Stimulated activated naive CD4-positive, alpha-beta T cell treated with Interleukin-2 at 50 U/mL for 16 hours (primary cell): Measurements from ENCODE around the gene PATJ.
"Not testable (repeated sequence)": the region's sequence is repeated elsewhere in the genome, so short reads cannot be mapped to it uniquely, and the experiment has no call there.

Experiments used
- DNase-seq: peaks from one replicate; lab custom pipeline; 2025; lab: John Stamatoyannopoulos, UW

PATJ gene

DNA sequence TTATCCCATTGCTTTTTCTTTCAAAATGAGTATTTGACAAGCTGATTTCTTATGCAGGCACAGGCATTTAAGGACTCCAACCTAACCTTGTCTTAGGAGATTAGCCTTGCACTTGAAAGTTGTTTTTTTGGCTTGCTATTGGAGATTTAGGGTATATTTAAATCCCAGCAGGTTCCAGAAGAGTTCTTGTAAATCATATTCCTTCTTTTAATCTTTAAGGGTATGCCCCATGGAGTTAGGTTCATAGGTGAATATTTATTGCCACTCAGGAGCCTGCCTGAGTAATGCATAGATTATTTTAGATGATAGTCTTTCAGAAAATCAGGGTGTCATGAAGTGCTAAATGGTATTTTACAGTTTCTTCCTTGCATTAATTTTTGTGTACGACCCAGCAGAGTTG lies 146.5 kb downstream of the PATJ start:
- no peak for DNase-seq

DNA sequence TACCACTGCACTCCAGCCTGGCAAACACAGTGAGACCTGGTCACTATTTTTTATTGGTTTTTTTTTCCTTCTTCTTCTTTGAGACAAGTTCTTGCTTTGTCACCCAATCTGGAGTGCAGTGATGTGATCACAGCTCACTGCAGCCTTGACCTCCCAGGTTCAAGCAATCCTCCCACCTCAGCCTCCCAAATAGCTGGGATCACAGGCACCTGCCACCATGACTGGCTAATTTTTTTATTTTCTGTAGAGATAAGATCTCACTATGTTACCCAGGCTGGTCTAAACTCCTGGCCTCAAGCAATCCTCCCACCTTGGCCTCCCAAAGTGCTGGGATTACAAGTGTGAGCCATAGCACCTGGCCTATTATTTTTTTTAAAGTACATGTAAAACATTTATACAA lies 148.2 kb downstream of the PATJ start:
- DNase-seq: not testable (repeated sequence)

DNA sequence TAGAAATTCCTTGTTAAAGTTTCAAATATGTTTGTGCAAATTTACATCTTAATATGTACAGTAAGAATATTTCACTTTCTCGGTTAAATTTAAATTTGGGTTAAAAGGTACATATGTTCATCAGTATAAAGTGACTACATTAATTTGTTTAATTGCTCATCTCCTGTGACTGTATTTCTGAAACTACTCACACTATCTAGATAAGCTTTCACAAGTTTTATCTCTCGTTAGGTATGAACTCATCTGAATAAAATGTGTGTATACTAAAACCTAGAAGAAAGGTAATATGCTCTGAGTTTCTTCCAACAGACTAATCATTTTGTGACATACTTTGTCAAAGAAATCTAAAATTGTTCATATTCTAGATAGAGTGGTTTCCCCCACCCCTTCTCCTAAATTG lies 150.7 kb downstream of the PATJ start:
- no peak for DNase-seq

DNA sequence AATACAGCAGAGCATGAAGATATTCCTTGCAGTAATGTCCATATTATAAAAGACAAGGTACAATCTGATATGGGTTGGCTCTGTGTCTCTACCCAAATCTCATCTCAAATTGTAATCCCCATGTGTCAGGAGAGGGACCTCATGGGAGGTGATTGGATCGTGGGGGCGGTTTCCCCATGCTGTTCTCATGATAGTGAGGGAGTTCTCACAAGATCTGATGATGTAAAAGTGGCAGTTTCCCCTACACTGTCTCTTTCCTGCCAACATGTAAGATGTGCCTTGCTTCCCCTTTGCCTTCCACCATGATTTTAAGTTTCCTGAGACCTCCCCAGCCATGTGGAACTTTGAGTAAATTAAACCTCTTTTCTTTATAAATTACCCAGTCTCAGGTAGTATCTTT lies 152.0 kb downstream of the PATJ start:
- not testable (repeated sequence) for DNase-seq

DNA sequence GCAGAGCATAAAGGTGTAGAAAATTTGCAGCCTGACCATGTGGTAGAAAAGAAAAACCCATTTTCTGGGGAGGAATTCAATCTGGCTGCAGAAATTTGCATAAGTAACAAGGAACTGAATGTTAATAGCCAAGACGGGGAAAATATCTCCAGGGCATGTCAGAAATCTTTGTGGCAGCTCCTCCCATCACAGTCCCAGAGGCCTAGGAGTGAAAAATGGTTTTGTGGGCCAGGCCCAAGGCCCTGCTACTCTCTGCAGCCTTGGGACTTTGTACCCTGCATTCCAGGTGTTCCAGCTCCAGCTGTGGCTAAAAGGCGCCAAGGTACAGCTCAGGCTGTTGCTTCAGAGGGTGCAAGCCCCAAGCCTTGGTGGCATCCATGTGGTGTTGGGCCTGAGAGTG lies 152.9 kb downstream of the PATJ start:
- DNase-seq: no peak

DNA sequence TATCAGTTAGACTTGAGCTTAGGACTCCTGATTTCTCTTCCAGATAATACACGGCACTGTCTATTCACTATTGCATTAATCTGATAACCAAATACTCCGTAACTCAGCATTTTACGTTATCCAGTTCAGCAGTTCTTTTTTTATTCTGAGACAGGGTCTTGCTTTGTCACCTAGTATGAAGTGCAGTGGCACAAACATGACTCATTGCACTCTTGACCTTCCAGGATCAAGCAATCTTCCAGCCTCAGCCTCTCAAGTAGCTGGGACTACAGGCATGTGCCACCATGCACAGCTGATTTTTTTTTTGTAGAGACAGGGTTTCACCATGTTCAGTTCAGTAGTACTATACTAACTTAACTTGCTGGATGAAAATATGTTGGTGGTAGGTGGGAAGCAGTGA lies 156.4 kb downstream of the PATJ start:
- DNase-seq: no peak

DNA sequence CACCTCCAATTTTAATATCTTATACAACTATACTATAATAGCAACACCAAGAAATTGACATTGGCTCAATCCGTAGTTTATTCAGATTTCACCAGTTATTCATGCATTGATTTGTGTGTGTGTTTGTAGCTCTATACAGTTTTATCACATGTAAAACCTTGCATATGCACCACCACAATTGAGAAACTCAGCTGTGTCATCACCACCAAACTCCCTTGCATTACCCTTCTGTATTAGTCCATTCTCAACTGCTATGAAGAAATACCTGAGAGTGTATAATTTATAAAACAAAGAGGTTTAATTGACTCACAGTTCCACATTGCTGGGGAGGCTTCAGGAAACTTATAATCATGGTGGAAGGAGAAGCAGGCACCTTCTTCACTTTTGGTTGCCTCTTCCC lies 162.1 kb downstream of the PATJ start:
- DNase-seq: no peak

DNA sequence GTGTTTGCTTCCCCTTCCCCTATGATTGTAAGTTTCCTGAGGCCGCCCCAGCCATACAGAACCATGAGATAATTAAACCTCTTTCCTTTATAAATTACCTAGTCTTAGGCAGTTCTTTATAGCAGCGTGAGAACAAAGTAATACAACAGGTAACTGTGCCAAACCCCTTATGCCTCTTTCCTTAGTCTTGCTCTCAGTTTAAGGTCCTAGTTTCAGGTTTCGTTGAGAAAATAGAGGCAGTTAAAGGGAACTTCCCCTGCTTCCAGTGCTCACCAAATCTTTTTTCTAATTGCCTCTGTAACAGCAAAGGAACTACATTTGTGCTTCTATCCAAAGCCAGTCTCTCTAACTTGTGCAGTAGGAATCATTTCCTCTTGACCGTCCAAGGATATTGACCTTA lies 164.8 kb downstream of the PATJ start:
- DNase-seq: no peak

DNA sequence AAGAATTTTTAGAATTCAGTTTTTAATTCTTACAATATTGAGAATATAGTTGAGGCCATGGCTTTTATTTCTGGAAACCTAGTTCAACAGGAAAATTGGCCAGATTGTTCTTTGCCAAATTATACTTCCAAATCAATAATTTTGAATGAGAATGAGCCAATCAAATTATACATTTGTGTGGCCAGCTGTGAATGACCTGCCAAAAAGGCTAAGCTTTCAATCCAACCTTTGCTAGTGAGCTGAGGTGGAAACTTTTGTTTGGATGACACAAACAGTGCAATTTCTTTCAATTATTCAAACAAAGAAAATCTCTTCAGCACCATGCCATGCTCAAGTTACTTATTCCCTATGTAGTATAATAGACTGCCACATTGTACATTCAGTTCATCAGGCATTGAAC lies 167.8 kb downstream of the PATJ start:
- no peak for DNase-seq

DNA sequence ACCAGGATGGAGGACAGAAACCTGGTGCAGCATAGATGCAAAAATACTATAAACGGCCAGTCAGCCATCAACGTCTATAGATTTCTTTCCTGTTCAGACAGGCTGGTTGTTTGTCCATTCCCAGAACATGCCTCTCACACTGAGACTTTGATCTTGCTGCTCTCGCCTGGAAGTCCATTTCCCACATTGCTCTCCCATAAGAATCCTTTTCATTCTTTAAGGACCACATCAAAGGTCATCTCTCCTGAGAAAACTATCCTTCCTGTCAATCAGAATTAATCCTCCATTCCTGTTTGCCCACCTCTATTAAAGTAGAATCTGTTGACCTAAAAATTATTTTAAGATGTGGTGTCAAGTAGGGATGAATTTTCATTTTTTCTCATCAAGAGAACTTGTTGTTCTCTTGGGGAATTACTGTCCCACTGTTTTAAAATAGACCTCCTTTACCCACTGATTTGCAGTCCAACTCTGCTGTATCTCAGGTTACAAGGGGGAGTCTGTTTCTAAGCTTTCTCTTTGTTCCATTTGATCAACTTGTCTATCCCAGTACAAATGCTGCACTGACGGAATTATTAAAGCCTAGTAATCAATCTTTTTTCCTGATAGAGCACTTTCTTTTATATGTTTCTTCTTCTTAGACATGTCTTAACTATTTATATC lies 172.7 kb downstream of the PATJ start:
- DNase-seq: no peak

DNA sequence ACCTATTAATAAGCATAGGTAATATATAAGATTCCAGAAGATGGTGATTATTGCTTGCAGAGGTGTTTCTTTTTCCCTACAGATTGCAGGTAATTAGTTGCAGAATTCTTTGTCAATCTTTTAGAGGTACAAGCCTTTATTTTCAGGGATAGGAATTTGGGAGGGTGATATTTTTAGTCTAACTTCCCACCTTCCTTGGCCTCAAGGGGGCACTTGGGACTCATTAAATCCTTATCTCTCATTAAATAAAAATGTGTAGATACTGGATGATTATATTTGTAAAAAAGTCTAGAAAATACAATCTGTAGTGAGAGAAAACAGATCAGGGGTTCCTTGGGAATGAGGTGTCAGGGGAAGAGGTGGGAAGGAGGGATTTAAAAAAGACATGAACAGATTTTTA lies 179.2 kb downstream of the PATJ start:
- no peak for DNase-seq

DNA sequence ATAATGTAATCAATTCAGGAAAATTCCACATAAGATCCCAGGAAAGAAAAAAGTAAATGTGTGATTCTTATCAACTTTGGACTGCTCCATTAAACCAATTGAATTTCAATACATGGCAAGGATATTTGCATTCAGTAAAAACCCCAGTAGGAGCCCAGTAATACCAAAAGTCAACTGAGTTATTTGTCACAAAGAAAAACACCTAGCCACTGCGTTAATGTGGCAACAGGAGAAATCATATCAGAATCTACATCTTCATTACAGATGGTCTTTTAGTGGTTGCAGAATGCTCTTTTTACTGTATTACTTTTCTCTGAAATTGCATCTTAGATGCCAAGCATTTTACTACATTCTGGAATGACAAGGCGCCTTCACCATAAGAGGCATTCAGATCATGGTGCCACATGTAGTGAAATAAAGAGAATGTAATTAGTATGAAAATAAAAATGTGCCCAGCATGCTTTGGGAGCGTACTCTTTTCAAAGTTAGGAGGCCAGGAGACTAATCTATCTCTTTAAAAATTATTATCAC lies 180.7 kb downstream of the PATJ start:
- DNase-seq: no peak

DNA sequence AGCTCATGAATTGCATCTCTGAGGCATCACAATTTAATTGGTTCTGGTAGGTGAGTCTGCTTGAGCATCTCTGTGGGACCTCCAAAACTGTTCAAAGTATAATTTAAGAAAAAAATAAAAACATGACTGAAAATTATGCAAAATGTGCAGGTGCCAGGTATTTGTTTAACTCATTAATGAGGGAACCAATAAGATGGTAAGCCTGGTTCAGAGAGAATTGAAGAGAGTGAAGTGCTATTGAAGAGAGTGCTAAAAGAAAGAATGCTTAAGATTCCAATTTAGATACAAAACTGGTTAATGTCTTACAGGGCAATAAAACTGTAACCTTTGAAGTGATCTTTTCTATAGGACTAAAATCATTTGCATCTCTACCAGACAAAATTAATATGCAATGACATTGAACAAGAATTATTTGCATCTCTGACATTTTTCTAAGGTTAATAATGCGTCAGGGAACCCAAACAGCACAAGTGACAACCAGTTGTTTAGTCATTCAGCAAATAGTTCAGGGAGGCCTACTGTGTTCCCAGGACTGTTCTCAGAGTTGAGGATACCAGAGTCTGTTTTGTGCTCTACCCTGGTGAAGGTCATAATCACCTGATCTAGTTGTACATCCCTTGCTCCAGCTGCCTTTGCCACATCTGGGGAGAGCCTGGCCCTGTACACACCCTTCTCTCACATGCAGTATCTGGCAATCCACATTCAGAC lies 183.5 kb downstream of the PATJ start:
- DNase-seq: no peak

DNA sequence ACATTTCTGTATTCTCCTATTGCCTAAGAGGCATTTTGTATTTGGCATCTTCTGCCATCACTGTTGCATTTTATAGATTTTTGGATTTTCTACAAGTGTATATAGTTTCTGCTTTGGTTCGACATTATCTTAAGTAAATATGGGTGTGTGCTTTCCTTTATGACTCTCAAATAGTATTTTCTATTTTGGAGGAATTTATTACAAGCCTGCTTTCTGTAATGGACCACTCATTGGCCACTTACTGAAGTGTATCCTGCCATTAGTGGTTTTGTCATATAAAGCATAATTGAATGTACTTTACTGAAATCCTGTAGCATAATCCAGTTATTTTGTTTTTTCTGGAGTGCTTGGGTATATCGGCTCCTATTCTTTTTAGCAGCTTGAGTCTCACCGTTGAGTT lies 184.3 kb downstream of the PATJ start:
- DNase-seq: no peak

DNA sequence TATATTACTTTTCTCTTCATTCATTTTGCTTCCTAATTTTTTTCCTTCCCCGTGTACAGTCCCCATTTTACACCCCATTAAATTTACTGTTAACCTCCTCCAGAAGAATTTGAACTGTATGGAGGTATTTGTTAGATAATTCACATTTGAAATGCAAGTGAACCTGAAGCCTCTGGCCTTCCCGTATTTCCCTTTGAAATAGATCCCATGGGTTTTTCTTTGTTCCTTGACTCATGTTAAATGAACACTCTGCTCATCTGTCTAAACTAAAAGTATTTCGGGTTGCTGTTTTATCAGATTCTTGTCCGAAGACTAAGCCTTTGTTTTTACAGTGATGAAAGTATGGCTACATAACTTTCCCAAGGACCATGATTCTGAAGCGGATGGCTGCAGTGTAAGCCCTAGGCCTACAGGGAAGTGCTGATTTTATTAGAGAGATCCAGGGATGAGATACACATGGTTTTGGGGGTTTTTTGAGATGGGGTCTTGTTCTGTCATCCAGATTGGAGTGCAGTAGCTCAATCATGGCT lies 187.9 kb downstream of the PATJ start:
- DNase-seq: no peak

DNA sequence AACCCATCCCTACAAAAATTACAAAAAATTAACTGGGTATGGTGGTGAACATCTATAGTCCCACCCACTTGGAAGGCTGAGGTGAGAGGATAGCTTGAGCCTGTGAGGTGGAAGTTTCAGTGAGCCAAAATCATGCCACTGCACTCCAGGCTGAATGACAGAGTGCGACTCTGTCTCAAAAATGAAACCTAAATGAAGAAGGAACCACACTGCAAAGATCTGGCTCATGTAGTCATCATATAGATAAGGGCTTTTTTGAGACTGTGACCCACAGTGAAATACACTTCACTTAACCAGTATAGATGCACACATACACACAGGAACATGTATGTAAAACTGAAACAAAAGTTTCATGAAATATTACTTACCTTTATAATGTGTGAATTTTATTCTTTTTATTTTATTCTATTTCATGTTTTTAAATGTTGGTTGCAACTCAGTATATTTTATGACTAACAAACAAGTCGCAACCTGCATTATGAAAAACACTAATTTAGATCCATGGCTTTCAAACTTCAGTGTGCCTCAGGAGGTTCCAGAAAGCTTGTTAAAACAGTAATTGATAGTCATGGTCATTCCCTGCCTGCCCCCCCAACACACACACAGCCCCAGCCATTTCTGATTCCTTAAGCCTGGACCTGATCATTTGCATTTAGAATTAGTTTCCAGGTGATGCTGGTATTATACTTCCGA lies 189.5 kb downstream of the PATJ start:
- DNase-seq: no peak

DNA sequence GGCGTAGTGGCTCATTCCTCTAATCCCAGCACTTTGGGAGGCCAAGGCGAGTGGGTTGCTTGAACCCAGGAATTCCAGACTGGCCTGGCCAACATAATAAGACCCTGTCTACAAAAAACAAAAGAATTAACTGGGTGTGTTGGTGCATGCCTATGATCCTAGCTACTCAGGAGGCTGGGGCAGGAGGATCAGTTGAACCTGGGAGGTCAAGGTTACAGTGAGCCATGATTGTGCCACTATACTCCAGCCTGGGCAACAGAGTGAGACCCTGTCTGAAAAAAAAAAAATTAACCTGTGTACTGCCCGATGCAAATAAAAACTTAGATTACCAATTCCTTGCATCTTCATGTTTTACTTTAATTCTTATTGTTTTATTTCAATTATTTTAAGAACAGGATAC lies 193.2 kb downstream of the PATJ start:
- DNase-seq: no peak

DNA sequence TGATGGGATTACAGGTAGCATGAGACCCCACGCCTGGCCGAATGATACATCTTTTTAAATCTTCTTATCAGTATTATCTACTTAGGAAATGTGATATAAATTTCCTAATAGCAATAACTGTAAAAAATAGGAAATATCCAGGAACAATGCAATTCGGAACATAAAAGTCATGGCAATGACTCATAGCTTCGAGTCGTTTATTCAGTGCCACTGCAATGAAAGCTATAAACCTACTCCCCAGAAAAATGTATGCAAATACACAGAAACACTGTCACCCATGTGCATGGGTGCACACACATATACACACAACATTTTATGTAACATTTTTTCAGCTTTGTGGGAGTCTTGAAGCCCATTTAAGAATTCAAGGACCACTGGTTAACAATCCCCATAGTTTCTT lies 194.6 kb downstream of the PATJ start:
- DNase-seq: no peak

DNA sequence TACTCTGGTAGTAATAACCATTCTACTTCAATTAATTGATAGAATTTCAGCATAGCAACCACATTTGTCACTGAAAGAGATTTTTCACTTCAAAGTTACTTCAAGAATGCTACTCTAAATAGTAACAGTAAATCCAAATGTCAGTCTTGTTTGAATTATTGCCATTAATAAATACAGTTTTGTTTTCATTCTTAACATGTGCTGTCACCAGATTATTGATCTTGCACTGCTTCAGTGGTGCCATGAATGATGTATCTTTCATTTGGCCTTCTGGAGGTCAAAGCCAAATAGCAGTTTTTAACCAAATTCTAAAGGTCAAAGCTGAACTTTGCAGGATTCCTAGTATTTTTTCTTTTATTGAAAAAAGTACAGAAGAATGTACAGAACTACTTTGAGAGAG lies 199.5 kb downstream of the PATJ start:
- DNase-seq: no peak

DNA sequence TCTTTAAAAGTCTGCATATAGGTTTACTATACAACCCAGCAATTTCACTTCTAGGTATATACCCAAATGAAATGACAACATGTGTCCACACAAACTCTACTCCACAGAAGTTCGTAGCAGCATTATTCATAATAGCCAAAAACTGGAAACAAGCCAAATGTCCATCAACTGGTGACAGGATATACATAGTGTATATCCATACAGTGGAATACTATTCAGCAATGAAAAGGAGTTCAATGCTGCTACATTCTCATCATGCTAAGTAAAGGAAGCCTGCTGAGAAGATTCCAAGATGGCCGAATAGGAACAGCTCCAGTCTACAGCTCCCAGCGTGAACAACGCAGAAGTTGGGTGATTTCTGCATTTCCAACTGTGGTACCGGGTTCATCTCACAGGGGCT lies 200.6 kb downstream of the PATJ start:
- DNase-seq: no peak

DNA sequence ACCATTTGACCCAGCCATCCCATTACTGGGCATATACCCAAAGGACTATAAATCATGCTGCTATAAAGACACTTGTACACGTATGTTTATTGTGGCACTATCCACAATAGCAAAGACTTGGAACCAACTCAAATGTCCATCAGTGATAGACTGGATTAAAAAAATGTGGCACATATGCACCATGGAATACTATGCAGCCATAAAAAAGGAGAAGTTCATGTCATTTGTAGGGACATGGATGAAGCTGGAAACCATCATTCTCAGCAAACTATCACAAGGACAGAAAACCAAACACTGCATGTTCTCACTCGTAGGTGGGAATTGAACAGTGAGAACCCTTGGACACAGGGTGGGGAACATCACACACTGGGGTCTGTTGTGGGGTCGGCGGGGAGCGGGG lies 206.4 kb downstream of the PATJ start:
- DNase-seq: not testable (repeated sequence)

DNA sequence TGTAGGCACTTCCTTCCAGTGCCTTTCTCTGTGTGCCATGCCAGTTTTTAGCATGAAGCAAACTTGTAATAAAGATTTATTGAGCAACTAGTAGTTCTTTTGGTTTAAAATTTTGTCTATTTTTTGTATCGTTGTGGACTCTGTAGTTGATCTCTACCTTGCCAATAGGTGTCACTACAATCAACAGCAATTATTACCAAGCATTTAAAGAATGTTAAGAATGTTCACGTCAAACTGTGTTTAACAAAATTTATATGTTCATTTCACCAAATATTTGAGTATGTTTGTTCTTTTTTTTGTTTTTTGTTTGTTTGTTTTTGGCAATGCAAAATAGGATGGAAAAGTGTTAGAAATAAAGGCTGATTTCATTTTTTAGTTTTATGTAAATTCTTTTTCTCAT lies 208.1 kb downstream of the PATJ start:
- DNase-seq: no peak
